ENCODE results near the gene MYADM. TPM values are rescaled to one million over a fixed set of nuclear protein-coding genes. Genes with fewer than 3 reads are reported as not detected.
"Not testable (repeated sequence)": the region's sequence is repeated elsewhere in the genome, so short reads cannot be mapped to it uniquely, and the experiment has no call there.

Gene MYADM
- 100 to 1,000 TPM; 161 to 255 (median 199) TPM for polyA plus RNA-seq (ENCODE audit: insufficient read length in 10 of 10)
- long read RNA-seq, donor 1, transcript MYADM-209 (3 exons, 777 nt) = minor isoform, 5 of 476 reads
- long read RNA-seq, donor 1, transcript MYADM-204 (3 exons, 3,056 nt) = major isoform, 86 of 476 reads
- long read RNA-seq, donor 1, transcript MYADM-207 (3 exons, 1,009 nt) = minor isoform, 5 of 476 reads
- long read RNA-seq, donor 1, transcript MYADM-202 (2 exons, 1,492 nt) = minor isoform, 16 of 476 reads
- long read RNA-seq, donor 1, partial matches to known transcripts = 364 of 476 reads
- long read RNA-seq, donor 1, other reads (novel, unspliced or antisense) = 0 of 476 reads
- long read RNA-seq, donor 2, transcript MYADM-204 (3 exons, 3,056 nt) = major isoform, 44 of 57 reads
- long read RNA-seq, donor 2, transcript MYADM-202 (2 exons, 1,492 nt) = minor isoform, 8 of 57 reads
- long read RNA-seq, donor 2, partial matches to known transcripts = 0 of 57 reads
- long read RNA-seq, donor 2, other reads (novel, unspliced or antisense) = 0 of 57 reads
- long read RNA-seq, donor 3 = 0 reads
- long read RNA-seq, donor 4, transcript MYADM-204 (3 exons, 3,056 nt) = major isoform, 44 of 153 reads
- long read RNA-seq, donor 4, transcript MYADM-209 (3 exons, 777 nt) = minor isoform, 6 of 153 reads
- long read RNA-seq, donor 4, transcript MYADM-202 (2 exons, 1,492 nt) = minor isoform, 10 of 153 reads
- long read RNA-seq, donor 4, partial matches to known transcripts = 90 of 153 reads
- long read RNA-seq, donor 4, other reads (novel, unspliced or antisense) = 0 of 153 reads
- long read RNA-seq, donor 5, transcript MYADM-204 (3 exons, 3,056 nt) = major isoform, 84 of 120 reads
- long read RNA-seq, donor 5, transcript MYADM-207 (3 exons, 1,009 nt) = minor isoform, 5 of 120 reads
- long read RNA-seq, donor 5, transcript MYADM-202 (2 exons, 1,492 nt) = minor isoform, 30 of 120 reads
- long read RNA-seq, donor 5, partial matches to known transcripts = 0 of 120 reads
- long read RNA-seq, donor 5, other reads (novel, unspliced or antisense) = 0 of 120 reads
- long read RNA-seq, donor 6, transcript MYADM-204 (3 exons, 3,056 nt) = major isoform, 50 of 66 reads
- long read RNA-seq, donor 6, transcript MYADM-202 (2 exons, 1,492 nt) = minor isoform, 9 of 66 reads
- long read RNA-seq, donor 6, partial matches to known transcripts = 0 of 66 reads
- long read RNA-seq, donor 6, other reads (novel, unspliced or antisense) = 0 of 66 reads
- long read RNA-seq, donor 7, transcript MYADM-202 (2 exons, 1,492 nt) = minor isoform, 7 of 67 reads
- long read RNA-seq, donor 7, transcript MYADM-204 (3 exons, 3,056 nt) = major isoform, 51 of 67 reads
- long read RNA-seq, donor 7, partial matches to known transcripts = 0 of 67 reads
- long read RNA-seq, donor 7, other reads (novel, unspliced or antisense) = 0 of 67 reads
- long read RNA-seq, donor 8, transcript MYADM-202 (2 exons, 1,492 nt) = minor isoform, 11 of 51 reads
- long read RNA-seq, donor 8, transcript MYADM-204 (3 exons, 3,056 nt) = major isoform, 31 of 51 reads
- long read RNA-seq, donor 8, transcript MYADM-207 (3 exons, 1,009 nt) = minor isoform, 5 of 51 reads
- long read RNA-seq, donor 8, partial matches to known transcripts = 0 of 51 reads
- long read RNA-seq, donor 8, other reads (novel, unspliced or antisense) = 0 of 51 reads
- long read RNA-seq, donor 9, transcript MYADM-204 (3 exons, 3,056 nt) = major isoform, 7 of 19 reads
- long read RNA-seq, donor 9, partial matches to known transcripts = 9 of 19 reads
- long read RNA-seq, donor 9, other reads (novel, unspliced or antisense) = 0 of 19 reads

- DNase-seq = peak; percentile 99 to 100 (median 100)
Observed at GRCh38 chr19:53867225-53868090, at the start of gene MYADM. TSS of gene MYADM (plus strand) at chr19:53867883. CDS start at chr19:53873530, 5,647 bp downstream.

GRCh38 chr19:53818756-53819155 is 48.9 kb upstream of the MYADM start:
- DNase-seq = no peak

- no peak for DNase-seq
Observed at GRCh38 chr19:53819861-53820260, 47.8 kb upstream of the MYADM start.

GRCh38 chr19:53823380-53824120 is 44.1 kb upstream of the MYADM start:
- DNase-seq = no peak

- DNase-seq = peak in 2 of 3 donors; percentile 17 to 31
Observed at GRCh38 chr19:53824134-53824611, 43.5 kb upstream of the MYADM start, which contains the start of gene NLRP12. TSS of gene NLRP12 (minus strand) at chr19:53824314. CDS start at chr19:53824174, 140 bp downstream.

- peak in 1 of 3 donors; percentile 38 for DNase-seq
Observed at GRCh38 chr19:53826876-53827275, 40.8 kb upstream of the MYADM start.

- DNase-seq = no peak
Observed at GRCh38 chr19:53828531-53828930, 39.2 kb upstream of the MYADM start.

GRCh38 chr19:53832861-53833260 is 34.8 kb upstream of the MYADM start:
- DNase-seq = not testable (repeated sequence)

GRCh38 chr19:53838446-53838845 is 29.2 kb upstream of the MYADM start:
- DNase-seq = not testable (repeated sequence)

- DNase-seq = not testable (repeated sequence)
Observed at GRCh38 chr19:53840241-53840640, 27.4 kb upstream of the MYADM start.

- peak in 1 of 3 donors; percentile 57 for DNase-seq
Observed at GRCh38 chr19:53840914-53841313, 26.8 kb upstream of the MYADM start.

GRCh38 chr19:53844849-53845246 is 22.8 kb upstream of the MYADM start:
- no peak for DNase-seq

GRCh38 chr19:53847555-53847954 is 20.1 kb upstream of the MYADM start:
- no peak for DNase-seq

GRCh38 chr19:53849237-53849676 is 18.4 kb upstream of the MYADM start:
- DNase-seq = peak; percentile 42 to 78 (median 76)

- DNase-seq = no peak
Observed at GRCh38 chr19:53853707-53854106, 14.0 kb upstream of the MYADM start.

GRCh38 chr19:53864308-53864836 is 3.3 kb upstream of the MYADM start:
- no peak for DNase-seq

GRCh38 chr19:53865523-53865917 is 2.2 kb upstream of the MYADM start:
- no peak for DNase-seq
